Gastrocnemius medialis (tissue), 4 donors: ENCODE data around the gene TMEM115. TPM values are rescaled to one million over a fixed set of nuclear protein-coding genes. Genes with fewer than 3 reads are reported as not detected.

Experiments used
- ATAC-seq, 2 donors: fragments of 150-250 bp; one replicate each; pipeline ENCODE4 v1.9.1; 2016
- DNase-seq, 2 donors: peaks; one replicate each; pipeline ENCODE4 v3.0.0-alpha.2; 2019
- H3K27ac ChIP-seq, 4 donors: fragments of 200-600 bp; sonication (generic); 1 replicate in 1 of 4; 2 replicates in 3 of 4; pipeline ENCODE4 v1.5.1; 2016 to 2018; ENCODE audit warnings: mild to moderate bottlenecking in 2 of 4, moderate library complexity in 1 of 4
- H3K27me3 ChIP-seq, 3 donors: fragments of 200-600 bp; sonication (generic) in 2 of 3; 1 replicate in 1 of 3; 2 replicates in 2 of 3; pipeline versions ENCODE4 v1.5.1 to v1.6.0; 2016 to 2019; ENCODE audit warnings: mild to moderate bottlenecking in 1 of 3, moderate library complexity in 1 of 3
- H3K36me3 ChIP-seq, 2 donors: fragments of 200-600 bp; sonication (generic) in 1 of 2; one replicate each; pipeline ENCODE4 v1.5.1; 2017 to 2018
- H3K4me1 ChIP-seq, 2 donors: fragments of 200-600 bp; sonication (generic) in 1 of 2; one replicate each; pipeline ENCODE4 v1.5.1; 2016 to 2017; ENCODE audit warnings: mild to moderate bottlenecking in 2 of 2
- H3K4me3 ChIP-seq, 4 donors: fragments of 200-600 bp; sonication (generic) in 3 of 4; 1 replicate in 1 of 4; 2 replicates in 3 of 4; pipeline ENCODE4 v1.5.1; 2016 to 2019; ENCODE audit warnings: mild to moderate bottlenecking in 2 of 4
- H3K9me3 ChIP-seq, 3 donors: fragments of 200-600 bp; sonication (generic) in 2 of 3; 1 replicate in 1 of 3; 2 replicates in 2 of 3; pipeline ENCODE4 v1.5.1; 2016 to 2019
- CTCF ChIP-seq, 5 experiments: fragments of 450-650 bp in 3 of 5; fragments of 200-600 bp in 2 of 5; sonication (generic) in 2 of 5; IDR thresholded peaks in 4 of 5; conservative IDR thresholded peaks in 1 of 5; 1 replicate in 4 of 5; 2 replicates in 1 of 5; pipeline ENCODE4 v1.5.1; 2016 to 2019; ENCODE audit warnings: antibody characterized with exemption in 5 of 5, mild to moderate bottlenecking in 3 of 5, moderate library complexity in 3 of 5
- POLR2A ChIP-seq, 2 donors: fragments of 450-650 bp; IDR thresholded peaks; one replicate each; pipeline ENCODE4 v1.6.1; 2017; ENCODE audit warnings: antibody characterized with exemption in 2 of 2, mild to moderate bottlenecking in 2 of 2, moderate library complexity in 2 of 2
- in situ Hi-C, 4 donors: fragments of 200-750 bp; cut with MboI; loops; one replicate each; pipeline versions ENCODE4 v1.15.0 to v1.8.0; 2017; ENCODE audit warnings: low sequenced_read_pairs in 4 of 4
- intact Hi-C: fragments of 100-400 bp; cut with DNase I; formaldehyde crosslinking; loops from one replicate; pipeline ENCODE4 v1.15.1; 2023; ENCODE audit warnings: low total_unique reads
- total RNA-seq, 4 donors: library from RNA; depleted of rRNA; stranded (reverse); fragments of >200 nt; gene quantifications; one replicate each; pipeline versions ENCODE4 v1.1.0 to v1.2.3, GENCODE V29; 2016

Gene TMEM115
- total RNA-seq, 4 donors from 2014 or later, result 26.9 to 57.8 (median 42.3) TPM

DNA sequence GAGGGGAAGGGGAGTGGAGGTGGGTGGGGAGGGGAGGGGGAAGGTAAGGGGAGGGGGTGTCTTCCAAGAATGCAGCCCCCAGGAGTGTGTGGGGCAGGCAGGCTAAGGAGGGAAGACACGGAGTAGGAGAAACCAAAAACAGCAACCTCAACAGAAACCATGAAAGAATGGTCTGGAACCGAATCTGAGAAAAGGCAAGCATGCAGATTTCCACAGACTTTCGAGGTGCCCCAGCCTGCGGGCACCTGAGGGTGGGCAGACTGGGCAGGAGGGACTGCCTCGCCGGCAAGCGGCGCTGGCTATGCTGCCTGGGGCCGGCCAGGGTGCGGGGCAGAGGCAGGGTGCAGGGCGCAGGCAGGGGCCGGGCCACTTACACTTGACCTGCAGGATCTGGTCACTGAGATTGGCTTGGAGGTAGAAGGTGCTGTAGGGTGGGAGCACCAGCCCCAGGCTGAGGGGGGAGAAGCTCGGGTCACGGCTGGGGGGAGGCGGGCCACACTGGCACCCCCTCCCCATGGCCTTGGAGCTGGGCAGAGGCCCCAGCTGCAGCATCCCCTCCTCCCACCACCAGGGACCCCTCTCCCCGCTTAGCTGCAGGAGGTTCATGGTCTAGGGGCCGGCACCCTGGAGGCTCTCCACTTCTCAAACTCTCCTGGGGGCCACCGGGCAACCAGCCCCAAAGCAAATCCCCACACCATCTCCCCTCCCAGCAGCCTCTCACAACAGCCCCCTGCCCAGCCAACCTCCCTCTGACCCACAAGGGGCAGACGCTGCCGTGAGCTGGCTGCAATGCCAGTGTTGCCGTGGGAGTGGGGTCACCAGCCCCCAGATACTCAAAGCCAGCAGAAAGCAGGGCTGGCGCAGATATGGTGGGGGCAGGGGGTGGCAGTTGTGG is 15.3 kb upstream of the TMEM115 start:
- Histone ChIP-seq H3K27me3 (no peaks in the 10 kb centered on the region), H3K4me1 (no peaks in the 10 kb centered on the region), H3K36me3 (no peaks in the 10 kb centered on the region), H3K9me3 (no peaks in the 10 kb centered on the region), H3K4me3 (no peak overlapping the region), H3K27ac (no peak overlapping the region)
- TF ChIP-seq CTCF (IDR thresholded peaks at IDR 0.05 in 4 of 5, conservative IDR thresholded peaks at IDR 0.05 in 1 of 5) (no peak), POLR2A (IDR thresholded peaks at IDR 0.05) (no peak)
- in situ Hi-C loops (loop anchor here in 1 of 4 donors (25.0 kb wide), 1 partner anchor 163 kb away; no protein-coding TSS in a partner anchor), intact Hi-C loops (no loop called here)
- DNase-seq, result no peak
- ATAC-seq, result no peak

DNA sequence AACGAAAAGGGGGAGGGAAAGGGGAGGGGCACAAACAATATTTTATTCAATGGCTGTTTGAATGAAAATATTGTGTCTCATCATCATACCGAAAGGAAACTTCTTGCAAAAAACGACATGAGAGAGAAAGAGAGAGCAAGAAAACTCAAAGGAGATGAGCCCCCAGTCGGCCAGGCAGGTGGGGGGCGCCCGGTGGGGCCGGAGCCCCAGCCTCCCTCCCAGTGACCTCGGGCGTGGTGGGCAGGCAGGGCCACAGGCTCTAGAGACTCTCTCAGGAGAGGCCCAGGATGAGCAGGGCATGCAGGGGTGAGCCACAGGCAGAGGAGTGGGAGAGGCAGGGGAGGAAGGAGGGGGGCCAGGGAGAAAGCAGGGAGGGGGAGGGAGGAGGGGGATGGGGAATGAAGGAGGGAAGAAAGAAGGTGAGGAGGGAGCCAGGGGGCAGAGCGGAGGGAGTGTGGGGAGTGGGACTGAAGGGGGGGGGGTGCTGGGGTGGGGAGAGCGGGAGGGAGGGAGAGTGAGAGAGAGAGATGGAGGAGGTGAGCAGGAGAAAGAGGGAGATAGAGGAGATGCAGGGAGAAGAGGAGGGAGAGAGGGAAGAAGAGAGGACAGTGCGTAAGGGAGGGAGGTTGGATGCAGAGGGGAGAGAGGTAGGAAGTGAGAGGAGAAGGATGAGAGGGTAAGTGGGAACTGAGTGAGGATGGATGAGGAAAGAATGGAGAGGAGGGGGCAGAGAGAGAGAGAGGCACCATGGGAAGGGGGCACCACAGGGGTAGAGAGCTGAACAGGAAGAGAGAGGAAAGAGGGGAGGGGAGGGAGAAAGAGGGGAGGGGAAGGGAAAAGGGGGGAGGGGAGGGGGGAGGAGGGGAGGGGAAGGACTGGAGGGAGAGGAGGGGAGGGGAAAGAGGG is 14.1 kb upstream of the TMEM115 start:
- DNase-seq, result no peak
- intact Hi-C loops, result no loop called here
- in situ Hi-C loops, result loop anchor here in 1 of 4 donors (25.0 kb wide), 1 partner anchor 164 kb away; no protein-coding TSS in a partner anchor
- H3K36me3 ChIP-seq, result no peaks in the 10 kb centered on the region
- ATAC-seq, result no peak
- H3K9me3 ChIP-seq, result no peaks in the 10 kb centered on the region
- H3K4me1 ChIP-seq, result no peaks in the 10 kb centered on the region
- H3K4me3 ChIP-seq, result no peak overlapping the region
- H3K27me3 ChIP-seq, result no peaks in the 10 kb centered on the region
- no peak for TF ChIP-seq CTCF (IDR thresholded peaks at IDR 0.05 in 4 of 5, conservative IDR thresholded peaks at IDR 0.05 in 1 of 5)
- no peak for TF ChIP-seq POLR2A (IDR thresholded peaks at IDR 0.05)
- no peak overlapping the region for H3K27ac ChIP-seq

GRCh38 chr3:50372349-50372748 is 13.0 kb upstream of the TMEM115 start:
- no peaks in the 10 kb centered on the region for H3K36me3 ChIP-seq
- H3K9me3 ChIP-seq, result no peaks in the 10 kb centered on the region
- no peak overlapping the region for H3K4me3 ChIP-seq
- ATAC-seq, result no peak
- no peaks in the 10 kb centered on the region for H3K4me1 ChIP-seq
- no peaks in the 10 kb centered on the region for H3K27me3 ChIP-seq
- no peak for TF ChIP-seq POLR2A (IDR thresholded peaks at IDR 0.05)
- no peak overlapping the region for H3K27ac ChIP-seq
- intact Hi-C loops (no loop called here), in situ Hi-C loops (loop anchor here in 1 of 4 donors (25.0 kb wide), 1 partner anchor 165 kb away; no protein-coding TSS in a partner anchor)
- no peak for DNase-seq

DNA sequence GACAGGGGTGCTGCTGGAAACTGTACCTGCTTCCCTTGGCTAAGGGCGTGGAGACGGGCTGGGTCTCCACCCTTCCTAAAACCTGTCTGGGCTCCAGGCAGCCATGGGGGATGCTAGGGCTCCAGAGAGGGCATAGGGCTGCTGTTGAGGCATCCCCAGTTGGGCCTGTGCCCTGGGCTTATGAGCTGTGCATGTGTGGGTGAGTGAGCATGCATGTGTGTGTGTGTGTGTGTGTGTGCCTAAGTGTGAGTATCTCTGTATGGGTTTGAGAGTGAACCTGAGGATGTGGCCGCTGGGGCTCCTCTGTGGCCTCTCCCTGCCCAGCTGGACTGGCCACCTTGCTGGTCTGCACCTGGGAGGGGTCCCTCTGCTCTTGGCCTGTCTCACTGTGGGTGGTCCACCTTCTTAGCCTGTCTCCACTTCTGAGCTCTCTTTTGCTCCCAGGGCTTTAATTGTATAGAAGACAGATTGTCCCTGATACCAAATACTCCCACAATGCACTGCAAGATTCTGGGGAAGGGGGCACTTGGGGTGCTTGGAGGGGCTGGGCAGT is 11.9 kb upstream of the TMEM115 start:
- no peaks in the 10 kb centered on the region for H3K9me3 ChIP-seq
- no peak overlapping the region for H3K27ac ChIP-seq
- TF ChIP-seq CTCF (IDR thresholded peaks at IDR 0.05 in 4 of 5, conservative IDR thresholded peaks at IDR 0.05 in 1 of 5), result no peak
- TF ChIP-seq POLR2A (IDR thresholded peaks at IDR 0.05), result no peak
- intact Hi-C loops (no loop called here), in situ Hi-C loops (loop anchor here in 1 of 4 donors (25.0 kb wide), 1 partner anchor 166 kb away; no protein-coding TSS in a partner anchor)
- H3K27me3 ChIP-seq, result no peaks in the 10 kb centered on the region
- DNase-seq (no peak), ATAC-seq (no peak)
- no peaks in the 10 kb centered on the region for H3K4me1 ChIP-seq
- no peak overlapping the region for H3K4me3 ChIP-seq
- no peaks in the 10 kb centered on the region for H3K36me3 ChIP-seq
